Mucosa of rectum (tissue), 2 donors: ENCODE results near the gene RAD51AP2.

Experiments used
- H3K27ac ChIP-seq, 2 donors: one replicate each; pipeline ENCODE4 v1.7.0; 2013; ENCODE audit warnings: inconsistent platforms in 2 of 2, low read depth in 2 of 2, low read length in 2 of 2
- H3K27me3 ChIP-seq, 2 donors: one replicate each; pipeline ENCODE4 v1.7.0; 2013; ENCODE audit warnings: low read length in 2 of 2; ENCODE audit not compliant: control insufficient read depth in 2 of 2, insufficient read depth in 2 of 2
- H3K36me3 ChIP-seq, 2 donors: one replicate each; pipeline ENCODE4 v1.7.0; 2013; ENCODE audit warnings: low read length in 2 of 2; ENCODE audit not compliant: control insufficient read depth in 2 of 2, insufficient read depth in 2 of 2
- H3K4me1 ChIP-seq, 2 donors: one replicate each; pipeline ENCODE4 v1.7.0; 2013; ENCODE audit warnings: low read length in 2 of 2, mild to moderate bottlenecking in 1 of 2; ENCODE audit not compliant: control insufficient read depth in 2 of 2, insufficient read depth in 2 of 2
- H3K4me3 ChIP-seq, 2 donors: one replicate each; pipeline ENCODE4 v1.7.0; 2013; ENCODE audit warnings: low read length in 2 of 2
- H3K9ac ChIP-seq, 2 donors: one replicate each; pipeline ENCODE4 v1.7.0; 2013; ENCODE audit warnings: low read length in 2 of 2, low read depth in 1 of 2, mild to moderate bottlenecking in 1 of 2
- H3K9me3 ChIP-seq, 2 donors: one replicate each; pipeline ENCODE4 v1.7.0; 2013; ENCODE audit warnings: low read length in 2 of 2; ENCODE audit not compliant: control insufficient read depth in 2 of 2
- donor health status: healthy.
- donor health status: Normal muscosa, but diverticular disease.

The RAD51AP2 gene

GRCh38 chr2:17475286-17475685 lies 43.0 kb downstream of the RAD51AP2 start:
- H3K27me3 ChIP-seq: no peaks in the 10 kb centered on the region

GRCh38 chr2:17471979-17472378 lies 46.3 kb downstream of the RAD51AP2 start:
- Histone ChIP-seq H3K4me3 (no peak overlapping the region), H3K9ac (no peak overlapping the region), H3K9me3 (peaks cover 0 to 2% of the 10 kb centered on the region in 2 donors), H3K27ac (no peak overlapping the region), H3K36me3 (no peaks in the 10 kb centered on the region), H3K4me1 (no peaks in the 10 kb centered on the region), H3K27me3 (no peaks in the 10 kb centered on the region)

More at GRCh38 chr2:17475286-17475685, 43.0 kb downstream of the RAD51AP2 start:
- Histone ChIP-seq H3K9me3 (peaks cover 0 to 2% of the 10 kb centered on the region in 2 donors), H3K27ac (no peak overlapping the region), H3K4me1 (no peaks in the 10 kb centered on the region), H3K4me3 (no peak overlapping the region), H3K36me3 (no peaks in the 10 kb centered on the region), H3K9ac (no peak overlapping the region)

GRCh38 chr2:17470855-17471641 lies 47.2 kb downstream of the RAD51AP2 start:
- H3K36me3 ChIP-seq: no peaks in the 10 kb centered on the region
- no peaks in the 10 kb centered on the region for H3K27me3 ChIP-seq
- peaks cover 0 to 2% of the 10 kb centered on the region in 2 donors for H3K9me3 ChIP-seq
- no peak overlapping the region for H3K4me3 ChIP-seq
- no peaks in the 10 kb centered on the region for H3K4me1 ChIP-seq
- no peak overlapping the region for H3K9ac ChIP-seq
- no peak overlapping the region for H3K27ac ChIP-seq

- Histone ChIP-seq H3K27ac (no peak overlapping the region), H3K4me3 (no peak overlapping the region), H3K9me3 (no peaks in the 10 kb centered on the region), H3K4me1 (no peaks in the 10 kb centered on the region), H3K36me3 (no peaks in the 10 kb centered on the region), H3K9ac (no peak overlapping the region), H3K27me3 (no peaks in the 10 kb centered on the region)
Observed at GRCh38 chr2:17461087-17461475, 57.2 kb downstream of the RAD51AP2 start.
